AG10803 (cell line): ENCODE measurements around the gene TMUB1.

Source experiments
- DNase-seq: peaks from one replicate; pipeline ENCODE4 v3.0.0; 2010; ENCODE audit warnings: low read depth
- H3K4me3 ChIP-seq: 2 replicates; pipeline ENCODE4 v1.5.1; 2011; ENCODE audit warnings: mild to moderate bottlenecking, low read length, control low read depth
- TF ChIP-seq, protein P1 (sequence below): conservative IDR thresholded peaks from 2 replicates; pipeline ENCODE4 v1.5.1; 2011; ENCODE audit warnings: mild to moderate bottlenecking, low read length, control low read depth, inconsistent platforms

Gene TMUB1

DNA sequence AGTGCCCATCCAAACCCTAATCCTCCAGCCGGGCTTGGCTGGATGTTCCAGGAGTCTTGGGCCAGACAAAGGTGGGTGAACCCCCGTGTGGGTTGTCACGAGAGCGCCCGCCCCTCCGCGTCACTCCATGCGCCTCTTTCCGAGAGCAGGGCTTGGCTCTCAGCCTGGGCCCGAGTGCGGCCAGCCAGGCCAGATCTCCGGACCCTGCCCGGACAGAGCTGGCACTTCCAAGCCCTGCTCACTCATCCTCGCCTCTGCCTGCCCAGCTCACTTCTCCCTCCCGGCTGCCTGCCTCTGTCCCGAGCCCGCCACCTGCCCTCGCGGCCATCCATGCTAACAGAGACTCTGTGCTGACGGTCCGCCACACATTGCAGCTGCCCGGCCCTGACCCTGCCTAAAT is 37.6 kb upstream of the TMUB1 start:
- DNase-seq = no peak
- TF ChIP-seq, protein P1, sequence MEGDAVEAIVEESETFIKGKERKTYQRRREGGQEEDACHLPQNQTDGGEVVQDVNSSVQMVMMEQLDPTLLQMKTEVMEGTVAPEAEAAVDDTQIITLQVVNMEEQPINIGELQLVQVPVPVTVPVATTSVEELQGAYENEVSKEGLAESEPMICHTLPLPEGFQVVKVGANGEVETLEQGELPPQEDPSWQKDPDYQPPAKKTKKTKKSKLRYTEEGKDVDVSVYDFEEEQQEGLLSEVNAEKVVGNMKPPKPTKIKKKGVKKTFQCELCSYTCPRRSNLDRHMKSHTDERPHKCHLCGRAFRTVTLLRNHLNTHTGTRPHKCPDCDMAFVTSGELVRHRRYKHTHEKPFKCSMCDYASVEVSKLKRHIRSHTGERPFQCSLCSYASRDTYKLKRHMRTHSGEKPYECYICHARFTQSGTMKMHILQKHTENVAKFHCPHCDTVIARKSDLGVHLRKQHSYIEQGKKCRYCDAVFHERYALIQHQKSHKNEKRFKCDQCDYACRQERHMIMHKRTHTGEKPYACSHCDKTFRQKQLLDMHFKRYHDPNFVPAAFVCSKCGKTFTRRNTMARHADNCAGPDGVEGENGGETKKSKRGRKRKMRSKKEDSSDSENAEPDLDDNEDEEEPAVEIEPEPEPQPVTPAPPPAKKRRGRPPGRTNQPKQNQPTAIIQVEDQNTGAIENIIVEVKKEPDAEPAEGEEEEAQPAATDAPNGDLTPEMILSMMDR = no peak
- no peak overlapping the region for H3K4me3 ChIP-seq

DNA sequence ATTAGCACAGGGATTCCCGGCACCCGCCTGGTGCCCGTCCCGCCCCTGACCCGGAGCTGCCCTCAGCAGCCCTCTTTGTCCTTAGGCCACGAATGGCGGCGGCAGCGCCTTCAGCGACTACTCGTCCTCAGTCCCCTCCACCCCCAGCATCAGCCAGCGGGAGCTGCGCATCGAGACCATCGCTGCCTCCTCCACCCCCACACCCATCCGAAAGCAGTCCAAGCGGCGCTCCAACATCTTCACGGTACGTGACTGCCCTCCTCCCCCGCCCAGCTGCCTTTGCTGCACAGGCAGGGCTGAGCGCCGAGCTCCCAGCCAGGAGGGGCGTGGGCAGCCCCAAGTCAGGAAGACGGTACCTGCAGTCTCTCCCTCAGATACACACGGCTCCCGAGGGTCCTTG is 36.6 kb upstream of the TMUB1 start:
- DNase-seq = no peak
- no peak overlapping the region for H3K4me3 ChIP-seq
- TF ChIP-seq, protein P1 = no peak

DNA sequence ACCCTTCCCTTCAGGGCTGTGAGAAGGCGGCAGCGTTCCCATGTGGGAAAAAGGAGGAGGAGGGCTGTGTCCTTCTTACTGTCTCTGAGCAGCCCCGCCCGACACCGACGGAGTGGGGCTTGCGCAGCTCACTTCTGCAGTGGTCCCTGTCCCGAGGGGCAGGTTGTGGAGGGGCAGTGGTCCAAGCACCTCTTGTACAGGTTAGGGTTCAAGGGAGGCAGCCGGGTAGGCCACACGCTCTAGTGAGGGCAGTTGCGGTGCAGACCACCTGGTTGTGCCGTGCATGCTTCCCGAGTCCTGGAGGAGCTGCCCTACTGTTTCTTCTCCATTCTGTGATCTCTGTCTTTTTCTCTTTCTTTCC is 35.7 kb upstream of the TMUB1 start:
- no peak for DNase-seq
- TF ChIP-seq, protein P1 = no peak
- no peak overlapping the region for H3K4me3 ChIP-seq

DNA sequence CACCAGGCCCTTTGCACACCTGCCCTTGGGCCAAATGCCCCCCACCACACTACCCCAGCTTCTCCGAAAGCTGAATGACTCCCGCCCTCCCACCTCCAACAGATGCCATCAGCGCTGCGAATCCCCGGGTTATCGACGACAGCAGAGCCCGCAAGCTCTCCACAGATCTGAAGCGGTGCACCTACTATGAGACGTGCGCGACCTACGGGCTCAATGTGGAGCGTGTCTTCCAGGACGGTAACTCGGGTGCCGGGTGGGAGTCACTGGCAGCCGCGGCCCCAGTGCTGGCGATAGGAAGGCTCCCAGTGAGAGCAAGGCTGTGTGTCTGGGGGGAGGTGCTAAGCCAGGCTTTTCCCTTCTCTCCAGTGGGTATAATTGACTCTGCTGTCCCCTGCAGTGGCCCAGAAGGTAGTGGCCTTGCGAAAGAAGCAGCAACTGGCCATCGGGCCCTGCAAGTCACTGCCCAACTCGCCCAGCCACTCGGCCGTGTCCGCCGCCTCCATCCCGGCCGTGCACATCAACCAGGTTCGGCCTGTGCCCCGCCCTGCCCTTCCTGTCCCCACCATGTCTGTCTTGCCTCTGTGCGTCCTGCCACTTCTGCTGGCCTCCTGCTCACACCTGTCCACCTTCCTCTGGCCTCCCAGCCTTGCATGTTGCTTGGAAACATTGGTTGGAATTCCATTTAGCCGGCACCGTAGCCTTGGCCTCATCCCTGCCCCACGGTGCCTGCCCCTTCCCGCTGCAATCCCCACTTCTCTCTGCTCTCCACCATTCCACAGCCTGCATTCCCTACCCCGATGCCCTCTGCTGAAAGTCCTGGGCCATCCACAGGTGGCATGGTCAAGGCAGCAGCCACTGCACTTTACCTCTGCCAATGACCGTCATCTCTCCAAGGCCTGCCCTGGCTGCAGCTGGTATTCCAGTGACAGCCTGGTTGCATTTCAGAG is 35.1 kb upstream of the TMUB1 start:
- no peak for DNase-seq
- no peak overlapping the region for H3K4me3 ChIP-seq
- TF ChIP-seq, protein P1 = no peak

DNA sequence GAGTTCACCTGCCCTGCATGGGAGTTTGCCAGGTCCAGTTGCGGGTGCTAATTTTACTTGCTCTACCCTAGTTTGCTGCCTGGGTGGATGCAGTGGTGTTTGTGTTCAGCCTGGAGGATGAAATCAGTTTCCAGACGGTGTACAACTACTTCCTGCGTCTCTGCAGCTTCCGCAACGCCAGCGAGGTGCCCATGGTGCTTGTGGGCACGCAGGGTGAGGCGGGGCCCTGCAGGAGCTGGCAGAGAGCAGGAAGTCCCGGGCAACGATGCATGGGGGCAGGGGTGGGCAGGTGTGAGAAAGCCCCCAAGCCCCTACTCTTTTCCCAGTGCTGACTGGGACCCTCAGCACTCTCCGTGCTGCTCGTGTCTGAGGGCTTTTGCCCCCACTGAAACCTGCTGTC is 34.3 kb upstream of the TMUB1 start:
- no peak for DNase-seq
- TF ChIP-seq, protein P1 = no peak
- H3K4me3 ChIP-seq = no peak overlapping the region

DNA sequence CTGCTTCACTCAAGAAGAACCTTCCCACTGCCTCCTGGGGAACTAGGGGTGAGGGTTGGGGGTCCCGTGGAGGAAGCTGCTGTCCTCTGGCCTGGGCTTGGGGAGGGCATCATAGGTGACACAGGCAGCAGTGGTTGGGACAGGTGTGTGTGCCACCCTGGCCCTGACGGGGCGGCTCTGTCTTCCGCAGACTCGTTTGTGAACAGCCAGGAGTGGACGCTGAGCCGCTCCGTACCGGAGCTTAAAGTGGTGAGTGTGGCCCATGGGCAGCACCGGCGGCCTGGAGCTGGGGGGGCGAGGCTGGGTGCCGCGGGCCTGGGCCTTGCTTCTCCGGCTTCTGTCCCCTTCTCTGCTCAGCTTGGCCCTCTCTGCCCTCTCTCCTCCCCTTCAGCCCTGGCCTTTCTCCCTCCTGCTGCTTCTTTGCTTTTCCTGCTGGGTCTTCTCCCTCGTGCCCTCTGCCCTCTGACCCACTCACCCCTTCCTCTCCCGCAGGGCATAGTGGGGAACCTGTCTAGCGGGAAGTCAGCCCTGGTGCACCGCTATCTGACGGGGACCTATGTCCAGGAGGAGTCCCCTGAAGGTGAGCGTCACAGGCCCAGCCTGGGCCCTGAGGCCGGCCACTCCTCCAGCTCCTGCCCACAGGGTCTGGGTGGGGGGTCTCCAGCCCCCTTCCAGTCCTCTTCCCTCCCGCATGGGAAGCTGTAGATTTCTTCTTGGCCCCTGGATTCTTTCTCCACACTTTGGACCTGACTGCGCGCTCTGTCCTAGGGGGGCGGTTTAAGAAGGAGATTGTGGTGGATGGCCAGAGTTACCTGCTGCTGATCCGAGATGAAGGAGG is 33.5 kb upstream of the TMUB1 start:
- H3K4me3 ChIP-seq = no peak overlapping the region
- TF ChIP-seq, protein P1 = no peak
- DNase-seq = no peak
